Osteocyte (in vitro differentiated cells): ENCODE results near the gene RNASE7. TPM values are rescaled to one million over a fixed set of nuclear protein-coding genes. Genes with fewer than 3 reads are reported as not detected.

ENCODE experiments used
- DNase-seq: peaks from one replicate; pipeline ENCODE4 v3.0.0; 2021; ENCODE audit warnings: mixed read lengths; ENCODE audit not compliant: unreplicated experiment; ENCODE audit errors: extremely low spot score
- H3K27ac Mint-ChIP-seq: one replicate; pipeline ENCODE4 v1.8.0; 2021; ENCODE audit warnings: mild to moderate bottlenecking, mixed read lengths; ENCODE audit not compliant: unreplicated experiment
- H3K27me3 Mint-ChIP-seq: one replicate; pipeline ENCODE4 v1.8.0; 2021; ENCODE audit warnings: mixed read lengths; ENCODE audit not compliant: unreplicated experiment
- H3K36me3 Mint-ChIP-seq: one replicate; pipeline ENCODE4 v1.8.0; 2021; ENCODE audit warnings: mixed read lengths; ENCODE audit not compliant: unreplicated experiment
- H3K4me1 Mint-ChIP-seq: one replicate; pipeline ENCODE4 v1.8.0; 2021; ENCODE audit warnings: mixed read lengths; ENCODE audit not compliant: unreplicated experiment
- H3K4me3 Mint-ChIP-seq: one replicate; pipeline ENCODE4 v1.8.0; 2021; ENCODE audit warnings: mild to moderate bottlenecking, moderate library complexity, mixed read lengths; ENCODE audit not compliant: unreplicated experiment
- H3K9me3 Mint-ChIP-seq: one replicate; pipeline ENCODE4 v1.8.0; 2021; ENCODE audit warnings: mixed read lengths; ENCODE audit not compliant: unreplicated experiment
- total RNA-seq: library from RNA; stranded (reverse); gene quantifications from 2 replicates; pipeline ENCODE4 v1.2.1, GENCODE V29; 2021
- TF ChIP-seq, protein P1 (sequence below): fragments of 200-600 bp; sonication (generic); IDR thresholded peaks from 2 replicates; pipeline ENCODE4 v1.5.0; 2021; ENCODE audit warnings: antibody characterized with exemption, mild to moderate bottlenecking, moderate library complexity

Gene RNASE7
- total RNA-seq, 1 donor from 2014 or later, result not detected

DNA sequence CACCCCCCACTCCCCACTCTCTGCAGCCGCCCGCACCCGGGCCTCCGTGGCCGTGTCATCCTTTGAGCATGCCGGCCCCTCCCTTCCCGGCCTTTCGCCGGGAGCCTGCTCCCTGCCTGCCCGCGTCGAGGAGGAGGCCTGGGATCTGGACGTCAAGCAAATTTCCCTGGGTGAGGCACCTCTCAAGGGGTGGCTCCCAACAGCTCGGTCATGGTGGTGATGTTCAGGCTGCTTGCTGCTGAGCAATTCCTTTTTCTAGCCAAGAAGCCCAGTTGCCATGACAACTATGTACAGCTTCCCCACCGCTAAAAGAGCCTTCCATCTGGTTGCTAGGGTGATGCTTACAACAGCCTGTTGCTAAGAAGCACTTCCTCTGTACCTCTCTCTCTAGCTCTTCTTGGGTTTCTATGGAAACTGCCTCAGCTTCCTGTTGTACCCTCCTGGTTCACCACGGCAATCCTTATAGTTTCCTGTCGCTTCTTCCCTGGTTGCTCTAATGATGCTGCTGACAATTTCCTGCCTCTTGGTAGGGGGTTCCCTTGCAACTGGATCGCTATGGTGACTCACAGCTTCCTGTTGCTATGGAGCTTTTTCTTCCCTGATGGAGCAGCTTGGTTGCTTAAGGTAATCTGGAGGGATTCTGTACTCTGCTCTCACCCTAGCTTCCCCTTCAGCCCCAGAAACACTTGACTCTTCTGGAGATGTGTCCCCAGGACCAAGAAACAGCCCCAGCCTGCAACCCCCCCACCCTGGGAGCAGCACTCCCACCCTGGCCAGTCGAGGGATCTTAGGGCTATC, 45.3 kb downstream of the RNASE7 start:
- TF ChIP-seq, protein P1, sequence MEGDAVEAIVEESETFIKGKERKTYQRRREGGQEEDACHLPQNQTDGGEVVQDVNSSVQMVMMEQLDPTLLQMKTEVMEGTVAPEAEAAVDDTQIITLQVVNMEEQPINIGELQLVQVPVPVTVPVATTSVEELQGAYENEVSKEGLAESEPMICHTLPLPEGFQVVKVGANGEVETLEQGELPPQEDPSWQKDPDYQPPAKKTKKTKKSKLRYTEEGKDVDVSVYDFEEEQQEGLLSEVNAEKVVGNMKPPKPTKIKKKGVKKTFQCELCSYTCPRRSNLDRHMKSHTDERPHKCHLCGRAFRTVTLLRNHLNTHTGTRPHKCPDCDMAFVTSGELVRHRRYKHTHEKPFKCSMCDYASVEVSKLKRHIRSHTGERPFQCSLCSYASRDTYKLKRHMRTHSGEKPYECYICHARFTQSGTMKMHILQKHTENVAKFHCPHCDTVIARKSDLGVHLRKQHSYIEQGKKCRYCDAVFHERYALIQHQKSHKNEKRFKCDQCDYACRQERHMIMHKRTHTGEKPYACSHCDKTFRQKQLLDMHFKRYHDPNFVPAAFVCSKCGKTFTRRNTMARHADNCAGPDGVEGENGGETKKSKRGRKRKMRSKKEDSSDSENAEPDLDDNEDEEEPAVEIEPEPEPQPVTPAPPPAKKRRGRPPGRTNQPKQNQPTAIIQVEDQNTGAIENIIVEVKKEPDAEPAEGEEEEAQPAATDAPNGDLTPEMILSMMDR, result no peak
- Mint-ChIP-seq H3K9me3 (no peaks in the 10 kb centered on the region), H3K4me3 (no peak overlapping the region), H3K27ac (peak overlapping the region; percentile 90), H3K4me1 (peaks cover 17% of the 10 kb centered on the region), H3K36me3 (peaks cover 42% of the 10 kb centered on the region), H3K27me3 (no peaks in the 10 kb centered on the region)
- no peak for DNase-seq

- DNase-seq, result no peak
- H3K36me3 Mint-ChIP-seq, result peaks cover 38% of the 10 kb centered on the region
- peak overlapping the region; percentile 90 for H3K27ac Mint-ChIP-seq
- no peaks in the 10 kb centered on the region for H3K27me3 Mint-ChIP-seq
- H3K9me3 Mint-ChIP-seq, result no peaks in the 10 kb centered on the region
- H3K4me1 Mint-ChIP-seq, result peaks cover 24% of the 10 kb centered on the region
- TF ChIP-seq, protein P1, result no peak
- H3K4me3 Mint-ChIP-seq, result no peak overlapping the region
Measured at GRCh38 chr14:21088687-21089086, 46.5 kb downstream of the RNASE7 start.

- peak overlapping the region; percentile 90 for H3K27ac Mint-ChIP-seq
- H3K27me3 Mint-ChIP-seq, result no peaks in the 10 kb centered on the region
Measured at GRCh38 chr14:21089271-21089670, 47.1 kb downstream of the RNASE7 start.

GRCh38 chr14:21089877-21090193, 47.7 kb downstream of the RNASE7 start:
- Mint-ChIP-seq H3K9me3 (no peaks in the 10 kb centered on the region), H3K36me3 (peaks cover 29% of the 10 kb centered on the region), H3K4me3 (no peak overlapping the region), H3K27ac (no peak overlapping the region), H3K27me3 (no peaks in the 10 kb centered on the region), H3K4me1 (peaks cover 31% of the 10 kb centered on the region)
- DNase-seq, result no peak
- TF ChIP-seq, protein P1, result no peak

More at GRCh38 chr14:21089271-21089670, 47.1 kb downstream of the RNASE7 start:
- TF ChIP-seq, protein P1, result no peak
- no peak overlapping the region for H3K4me3 Mint-ChIP-seq
- no peak for DNase-seq
- H3K4me1 Mint-ChIP-seq, result peaks cover 30% of the 10 kb centered on the region
- H3K9me3 Mint-ChIP-seq, result no peaks in the 10 kb centered on the region
- peaks cover 34% of the 10 kb centered on the region for H3K36me3 Mint-ChIP-seq

GRCh38 chr14:21090194-21090939, 48.2 kb downstream of the RNASE7 start:
- Mint-ChIP-seq H3K27me3 (no peaks in the 10 kb centered on the region), H3K9me3 (no peaks in the 10 kb centered on the region), H3K27ac (no peak overlapping the region), H3K4me3 (no peak overlapping the region), H3K36me3 (peaks cover 26% of the 10 kb centered on the region), H3K4me1 (peaks cover 31% of the 10 kb centered on the region)
- no peak for DNase-seq
- TF ChIP-seq, protein P1, result peak; percentile 64
